ENCODE results near the gene NFE2.
A peak's percentile ranks its signal among the peaks of the same experiment; 100 is the strongest.

The NFE2 gene

DNA sequence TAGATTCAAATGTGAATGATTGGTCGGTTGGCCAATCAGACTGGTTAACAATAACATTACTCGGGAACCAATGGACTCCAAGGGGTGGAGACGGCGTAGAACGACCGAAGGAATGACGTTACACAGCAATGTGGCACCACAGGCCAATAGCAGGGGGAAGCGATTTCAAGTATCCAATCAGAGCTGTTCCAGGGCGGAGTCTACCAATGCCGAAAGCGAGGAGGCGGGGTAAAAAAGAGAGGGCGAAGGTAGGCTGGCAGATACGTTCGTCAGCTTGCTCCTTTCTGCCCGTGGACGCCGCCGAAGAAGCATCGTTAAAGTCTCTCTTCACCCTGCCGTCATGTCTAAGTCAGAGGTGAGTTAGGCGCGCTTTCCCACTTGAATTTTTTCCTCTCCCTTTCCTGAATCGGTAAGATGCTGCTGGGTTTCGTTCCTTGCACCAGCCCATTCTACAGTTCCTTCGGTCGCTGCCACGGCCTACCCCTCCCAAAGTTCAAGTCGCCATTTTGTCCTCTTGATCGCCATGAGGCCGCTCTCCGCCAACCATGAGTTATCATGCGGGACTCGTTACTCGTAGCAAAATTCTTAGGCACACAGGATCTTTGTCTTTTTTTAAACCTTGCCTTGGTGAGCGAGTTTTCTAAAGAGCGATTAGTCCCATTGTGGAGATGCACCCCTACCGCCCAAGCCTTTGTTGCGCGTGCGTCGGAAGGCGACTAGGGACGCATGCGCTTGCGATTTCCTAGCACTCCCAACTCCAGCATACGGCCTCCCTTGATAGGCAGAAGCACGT is 20.2 kb downstream of the NFE2 start, which contains the start of gene HNRNPA1 (continued):
- TF ChIP-seq ZNF768 (tag by site-specific recombination; IDR thresholded peaks at IDR 0.05) (no peak), ZNF600 (tag by site-specific recombination; IDR thresholded peaks at IDR 0.05) (0 out of 2 replicates have a peak, but pooled peaks have one; percentile 10), OSR2 (tag by site-specific recombination; IDR thresholded peaks at IDR 0.05) (no peak), ZEB2 (tag by site-specific recombination; IDR thresholded peaks at IDR 0.05) (no peak; the same call in none of the 2 replicates), ZFP41 (tag by site-specific recombination; IDR thresholded peaks at IDR 0.05; ENCODE audit: borderline replicate concordance) (no peak), KLF1 (tag by site-specific recombination; IDR thresholded peaks at IDR 0.05) (peak; percentile 20; the same call in 1 of the 2 replicates), ZNF16 (tag by site-specific recombination; IDR thresholded peaks at IDR 0.05; ENCODE audit: low read depth) (no peak), OVOL3 (tag by site-specific recombination; IDR thresholded peaks at IDR 0.05) (no peak), ZNF214 (tag by site-specific recombination; IDR thresholded peaks at IDR 0.05; ENCODE audit: borderline replicate concordance) (no peak), ZNF324 (tag by site-specific recombination; IDR thresholded peaks at IDR 0.05) (peak; percentile 67; the same call in 1 of the 2 replicates), ZNF366 (tag by site-specific recombination; conservative IDR thresholded peaks at IDR 0.05) (peak; percentile 77), GFI1B (tag by site-specific recombination; IDR thresholded peaks at IDR 0.05) (no peak), ZFP69B (tag by site-specific recombination; IDR thresholded peaks at IDR 0.05) (0 out of 2 replicates have a peak, but pooled peaks have one; percentile 56), ZNF133 (tag by site-specific recombination; IDR thresholded peaks at IDR 0.05) (no peak), ZNF24 (tag by site-specific recombination; IDR thresholded peaks at IDR 0.05) (0 out of 2 replicates have a peak, but pooled peaks have one; percentile 58), ZNF404 (tag by site-specific recombination; IDR thresholded peaks at IDR 0.05) (no peak), ZNF830 (tag by site-specific recombination; IDR thresholded peaks at IDR 0.05; ENCODE audit: low read depth) (no peak), ZNF791 (tag by site-specific recombination; IDR thresholded peaks at IDR 0.05) (no peak), ZNF146 (tag by site-specific recombination; IDR thresholded peaks at IDR 0.05) (peak; percentile 64), ZSCAN23 (tag by site-specific recombination; IDR thresholded peaks at IDR 0.05) (0 out of 2 replicates have a peak, but pooled peaks have one; percentile 77)
- TF ChIP-seq, protein P1, sequence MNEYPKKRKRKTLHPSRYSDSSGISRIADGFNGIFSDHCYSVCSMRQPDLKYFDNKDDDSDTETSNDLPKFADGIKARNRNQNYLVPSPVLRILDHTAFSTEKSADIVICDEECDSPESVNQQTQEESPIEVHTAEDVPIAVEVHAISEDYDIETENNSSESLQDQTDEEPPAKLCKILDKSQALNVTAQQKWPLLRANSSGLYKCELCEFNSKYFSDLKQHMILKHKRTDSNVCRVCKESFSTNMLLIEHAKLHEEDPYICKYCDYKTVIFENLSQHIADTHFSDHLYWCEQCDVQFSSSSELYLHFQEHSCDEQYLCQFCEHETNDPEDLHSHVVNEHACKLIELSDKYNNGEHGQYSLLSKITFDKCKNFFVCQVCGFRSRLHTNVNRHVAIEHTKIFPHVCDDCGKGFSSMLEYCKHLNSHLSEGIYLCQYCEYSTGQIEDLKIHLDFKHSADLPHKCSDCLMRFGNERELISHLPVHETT (tag by site-specific recombination; IDR thresholded peaks at IDR 0.05), result peak; percentile 58; the same call in 1 of the 2 replicates
- TF ChIP-seq, protein P2, sequence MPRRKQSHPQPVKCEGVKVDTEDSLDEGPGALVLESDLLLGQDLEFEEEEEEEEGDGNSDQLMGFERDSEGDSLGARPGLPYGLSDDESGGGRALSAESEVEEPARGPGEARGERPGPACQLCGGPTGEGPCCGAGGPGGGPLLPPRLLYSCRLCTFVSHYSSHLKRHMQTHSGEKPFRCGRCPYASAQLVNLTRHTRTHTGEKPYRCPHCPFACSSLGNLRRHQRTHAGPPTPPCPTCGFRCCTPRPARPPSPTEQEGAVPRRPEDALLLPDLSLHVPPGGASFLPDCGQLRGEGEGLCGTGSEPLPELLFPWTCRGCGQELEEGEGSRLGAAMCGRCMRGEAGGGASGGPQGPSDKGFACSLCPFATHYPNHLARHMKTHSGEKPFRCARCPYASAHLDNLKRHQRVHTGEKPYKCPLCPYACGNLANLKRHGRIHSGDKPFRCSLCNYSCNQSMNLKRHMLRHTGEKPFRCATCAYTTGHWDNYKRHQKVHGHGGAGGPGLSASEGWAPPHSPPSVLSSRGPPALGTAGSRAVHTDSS (tag by site-specific recombination; IDR thresholded peaks at IDR 0.05), result peak; percentile 47; the same call in 1 of the 2 replicates
- TF ChIP-seq, protein P3, sequence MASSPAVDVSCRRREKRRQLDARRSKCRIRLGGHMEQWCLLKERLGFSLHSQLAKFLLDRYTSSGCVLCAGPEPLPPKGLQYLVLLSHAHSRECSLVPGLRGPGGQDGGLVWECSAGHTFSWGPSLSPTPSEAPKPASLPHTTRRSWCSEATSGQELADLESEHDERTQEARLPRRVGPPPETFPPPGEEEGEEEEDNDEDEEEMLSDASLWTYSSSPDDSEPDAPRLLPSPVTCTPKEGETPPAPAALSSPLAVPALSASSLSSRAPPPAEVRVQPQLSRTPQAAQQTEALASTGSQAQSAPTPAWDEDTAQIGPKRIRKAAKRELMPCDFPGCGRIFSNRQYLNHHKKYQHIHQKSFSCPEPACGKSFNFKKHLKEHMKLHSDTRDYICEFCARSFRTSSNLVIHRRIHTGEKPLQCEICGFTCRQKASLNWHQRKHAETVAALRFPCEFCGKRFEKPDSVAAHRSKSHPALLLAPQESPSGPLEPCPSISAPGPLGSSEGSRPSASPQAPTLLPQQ (tag by site-specific recombination; IDR thresholded peaks at IDR 0.05), result peak; percentile 72
- TF ChIP-seq, protein P4, sequence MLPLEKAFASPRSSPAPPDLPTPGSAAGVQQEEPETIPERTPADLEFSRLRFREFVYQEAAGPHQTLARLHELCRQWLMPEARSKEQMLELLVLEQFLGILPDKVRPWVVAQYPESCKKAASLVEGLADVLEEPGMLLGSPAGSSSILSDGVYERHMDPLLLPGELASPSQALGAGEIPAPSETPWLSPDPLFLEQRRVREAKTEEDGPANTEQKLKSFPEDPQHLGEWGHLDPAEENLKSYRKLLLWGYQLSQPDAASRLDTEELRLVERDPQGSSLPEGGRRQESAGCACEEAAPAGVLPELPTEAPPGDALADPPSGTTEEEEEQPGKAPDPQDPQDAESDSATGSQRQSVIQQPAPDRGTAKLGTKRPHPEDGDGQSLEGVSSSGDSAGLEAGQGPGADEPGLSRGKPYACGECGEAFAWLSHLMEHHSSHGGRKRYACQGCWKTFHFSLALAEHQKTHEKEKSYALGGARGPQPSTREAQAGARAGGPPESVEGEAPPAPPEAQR (tag by site-specific recombination; IDR thresholded peaks at IDR 0.05), result no peak
- TF ChIP-seq, protein P5, sequence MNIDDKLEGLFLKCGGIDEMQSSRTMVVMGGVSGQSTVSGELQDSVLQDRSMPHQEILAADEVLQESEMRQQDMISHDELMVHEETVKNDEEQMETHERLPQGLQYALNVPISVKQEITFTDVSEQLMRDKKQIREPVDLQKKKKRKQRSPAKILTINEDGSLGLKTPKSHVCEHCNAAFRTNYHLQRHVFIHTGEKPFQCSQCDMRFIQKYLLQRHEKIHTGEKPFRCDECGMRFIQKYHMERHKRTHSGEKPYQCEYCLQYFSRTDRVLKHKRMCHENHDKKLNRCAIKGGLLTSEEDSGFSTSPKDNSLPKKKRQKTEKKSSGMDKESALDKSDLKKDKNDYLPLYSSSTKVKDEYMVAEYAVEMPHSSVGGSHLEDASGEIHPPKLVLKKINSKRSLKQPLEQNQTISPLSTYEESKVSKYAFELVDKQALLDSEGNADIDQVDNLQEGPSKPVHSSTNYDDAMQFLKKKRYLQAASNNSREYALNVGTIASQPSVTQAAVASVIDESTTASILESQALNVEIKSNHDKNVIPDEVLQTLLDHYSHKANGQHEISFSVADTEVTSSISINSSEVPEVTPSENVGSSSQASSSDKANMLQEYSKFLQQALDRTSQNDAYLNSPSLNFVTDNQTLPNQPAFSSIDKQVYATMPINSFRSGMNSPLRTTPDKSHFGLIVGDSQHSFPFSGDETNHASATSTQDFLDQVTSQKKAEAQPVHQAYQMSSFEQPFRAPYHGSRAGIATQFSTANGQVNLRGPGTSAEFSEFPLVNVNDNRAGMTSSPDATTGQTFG (tag by site-specific recombination; IDR thresholded peaks at IDR 0.05; ENCODE audit: borderline replicate concordance), result no peak
- TF ChIP-seq, protein P6, sequence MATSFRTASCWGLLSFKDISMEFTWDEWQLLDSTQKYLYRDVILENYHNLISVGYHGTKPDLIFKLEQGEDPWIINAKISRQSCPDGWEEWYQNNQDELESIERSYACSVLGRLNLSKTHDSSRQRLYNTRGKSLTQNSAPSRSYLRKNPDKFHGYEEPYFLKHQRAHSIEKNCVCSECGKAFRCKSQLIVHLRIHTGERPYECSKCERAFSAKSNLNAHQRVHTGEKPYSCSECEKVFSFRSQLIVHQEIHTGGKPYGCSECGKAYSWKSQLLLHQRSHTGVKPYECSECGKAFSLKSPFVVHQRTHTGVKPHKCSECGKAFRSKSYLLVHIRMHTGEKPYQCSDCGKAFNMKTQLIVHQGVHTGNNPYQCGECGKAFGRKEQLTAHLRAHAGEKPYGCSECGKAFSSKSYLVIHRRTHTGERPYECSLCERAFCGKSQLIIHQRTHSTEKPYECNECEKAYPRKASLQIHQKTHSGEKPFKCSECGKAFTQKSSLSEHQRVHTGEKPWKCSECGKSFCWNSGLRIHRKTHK (tag by site-specific recombination; IDR thresholded peaks at IDR 0.05), result no peak
- TF ChIP-seq, protein P7, sequence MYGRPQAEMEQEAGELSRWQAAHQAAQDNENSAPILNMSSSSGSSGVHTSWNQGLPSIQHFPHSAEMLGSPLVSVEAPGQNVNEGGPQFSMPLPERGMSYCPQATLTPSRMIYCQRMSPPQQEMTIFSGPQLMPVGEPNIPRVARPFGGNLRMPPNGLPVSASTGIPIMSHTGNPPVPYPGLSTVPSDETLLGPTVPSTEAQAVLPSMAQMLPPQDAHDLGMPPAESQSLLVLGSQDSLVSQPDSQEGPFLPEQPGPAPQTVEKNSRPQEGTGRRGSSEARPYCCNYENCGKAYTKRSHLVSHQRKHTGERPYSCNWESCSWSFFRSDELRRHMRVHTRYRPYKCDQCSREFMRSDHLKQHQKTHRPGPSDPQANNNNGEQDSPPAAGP (tag by site-specific recombination; IDR thresholded peaks at IDR 0.05), result peak; percentile 84

Measured in HEK293 (cell line).